AG04450 (cell line): ENCODE results near the gene CYP46A1. TPM values are rescaled to one million over a fixed set of nuclear protein-coding genes. Genes with fewer than 3 reads are reported as not detected.

Experiments
- CTCF ChIA-PET: fragments of 300-600, 350-600 bp; formaldehyde crosslinking; extraction: SDS; loops from one replicate; lab custom pipeline; 2022; ENCODE audit warnings: antibody characterized with exemption, inconsistent platforms; lab: Charles Lee
- POLR2A ChIA-PET: fragments of 350-600 bp; formaldehyde crosslinking; extraction: SDS; loops from one replicate; lab custom pipeline; 2021; ENCODE audit warnings: antibody characterized with exemption, inconsistent platforms; lab: Yijun Ruan, JAX
- DNase-seq: peaks from one replicate; pipeline ENCODE4 v3.0.0-alpha.2; 2011; ENCODE audit warnings: low read depth, low spot score
- H3K27ac ChIP-seq: one replicate; pipeline ENCODE4 v1.5.1; 2012; ENCODE audit warnings: low read depth, low read length, control low read depth
- H3K27me3 ChIP-seq: one replicate; pipeline ENCODE4 v1.6.0; 2012; ENCODE audit warnings: low read length; ENCODE audit not compliant: control insufficient read depth, insufficient read depth
- H3K4me3 ChIP-seq: 2 replicates; pipeline ENCODE4 v1.5.1; 2011; ENCODE audit warnings: mild to moderate bottlenecking, low read depth, low read length, control low read depth
- H3K9me3 ChIP-seq: 2 replicates; pipeline ENCODE4 v1.5.1; 2012; ENCODE audit warnings: low read length; ENCODE audit not compliant: control insufficient read depth, insufficient read depth
- CTCF ChIP-seq: IDR thresholded peaks from 2 replicates; pipeline ENCODE4 v1.5.1; 2011; ENCODE audit warnings: low read depth, low read length, control low read depth, inconsistent platforms
- polyA plus RNA-seq: library from polyadenylated mRNA; depleted of rRNA; stranded (reverse); fragments of >200 nt; gene quantifications from 2 replicates; pipeline ENCODE4 v1.2.3, GENCODE V29; 2011; rRNA removed

The CYP46A1 gene
- polyA plus RNA-seq, 1 experiment = 0.07 TPM

- Histone ChIP-seq H3K27me3 (no peaks in the 10 kb centered on the region), H3K9me3 (peaks cover 4% of the 10 kb centered on the region; the same call in 1 of the 2 replicates), H3K4me3 (no peak overlapping the region), H3K27ac (no peak overlapping the region)
- CTCF ChIA-PET = interaction anchor here (0.6 to 1.6 kb wide), 2 partner anchors 44 to 90 kb away, joined by 3 to 4 read pairs; no protein-coding TSS in a partner anchor
- POLR2A ChIA-PET = no interaction called here
- no peak for DNase-seq
- TF ChIP-seq CTCF = no peak
Measured at GRCh38 chr14:99773521-99774497, 89.7 kb downstream of the CYP46A1 start.

- DNase-seq = no peak
- no peak for TF ChIP-seq CTCF
- POLR2A ChIA-PET = no interaction called here
- CTCF ChIA-PET = interaction anchor here (0.6 to 1.6 kb wide), 3 partner anchors 44 to 113 kb away, joined by 3 to 4 read pairs (median 4); no protein-coding TSS in a partner anchor
- Histone ChIP-seq H3K4me3 (no peak overlapping the region), H3K27ac (no peak overlapping the region), H3K9me3 (peaks cover 4% of the 10 kb centered on the region; the same call in 1 of the 2 replicates), H3K27me3 (no peaks in the 10 kb centered on the region)
Measured at GRCh38 chr14:99774556-99775307, 90.6 kb downstream of the CYP46A1 start.

GRCh38 chr14:99775351-99775750 is 91.3 kb downstream of the CYP46A1 start:
- no peaks in the 10 kb centered on the region for H3K27me3 ChIP-seq
- no peak for DNase-seq
- H3K4me3 ChIP-seq = no peak overlapping the region
- ChIA-PET CTCF (interaction anchor here (1.6 kb wide), 1 partner anchor 45 kb away, joined by 4 read pairs; no protein-coding TSS in a partner anchor), POLR2A (no interaction called here)
- peaks cover 4% of the 10 kb centered on the region; the same call in 1 of the 2 replicates for H3K9me3 ChIP-seq
- no peak overlapping the region for H3K27ac ChIP-seq
- no peak for TF ChIP-seq CTCF

Other genes with a start within 250 kb of the CYP46A1 start
- 23.7 and 25.0 TPM in 2 replicates for gene SETD3, start 203.4 kb upstream of the CYP46A1 start, polyA plus RNA-seq
- gene CCNK, start 202.9 kb upstream of the CYP46A1 start, polyA plus RNA-seq = 18.9 and 33.4 TPM in 2 replicates
- 7.2 and 8.5 TPM in 2 replicates for gene CCDC85C, start 80.1 kb upstream of the CYP46A1 start, polyA plus RNA-seq
- gene HHIPL1, start 39.2 kb upstream of the CYP46A1 start, polyA plus RNA-seq = 1.1 and 1.2 TPM in 2 replicates
- gene EML1, start 109.1 kb downstream of the CYP46A1 start, polyA plus RNA-seq = 37.7 and 44.6 TPM in 2 replicates